GM12892 (cell line): ENCODE data around the gene RGS14.

Source experiments
- POLR2A ChIP-seq: IDR thresholded peaks from 2 replicates; pipeline ENCODE4 v1.6.1; 2011; ENCODE audit warnings: low read depth, low read length, control low read depth
- POLR2AphosphoS5 ChIP-seq: IDR thresholded peaks from 2 replicates; pipeline ENCODE4 v1.6.1; 2011; ENCODE audit warnings: low read depth, low read length, control low read depth
- TAF1 ChIP-seq: IDR thresholded peaks from 2 replicates; pipeline ENCODE4 v1.6.1; 2011; ENCODE audit warnings: low read depth, mild to moderate bottlenecking, control low read depth, low read length, borderline replicate concordance

DNA sequence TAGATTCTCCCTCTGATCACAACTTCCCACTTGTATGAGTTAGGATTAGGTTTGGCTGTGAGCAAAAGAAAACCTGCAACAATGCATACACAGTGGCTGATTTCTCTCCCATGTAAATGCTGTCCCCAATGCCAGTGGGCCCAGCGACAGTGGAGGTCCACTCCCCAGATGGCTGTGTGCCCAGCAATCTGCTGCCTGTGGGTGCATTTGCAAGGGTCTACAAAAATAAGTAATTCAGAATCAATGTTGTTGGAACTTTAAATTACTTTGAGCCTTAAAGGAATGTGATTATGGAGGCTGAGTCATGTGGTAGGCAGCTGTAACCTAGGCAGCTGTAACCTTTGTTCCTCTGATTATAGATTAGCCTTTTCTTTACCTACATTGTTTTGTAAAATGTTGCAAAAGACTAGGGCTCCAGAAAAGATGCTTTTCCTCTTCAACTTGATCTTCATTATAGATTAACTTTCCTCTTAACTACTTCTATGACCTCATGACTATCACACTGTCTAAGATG is 31.8 kb upstream of the RGS14 start:
- TF ChIP-seq TAF1, result no peak
- TF ChIP-seq POLR2A, result no peak
- no peak for TF ChIP-seq POLR2AphosphoS5
